MCF 10A (cell line): ENCODE data around the gene DNLZ. TPM values are rescaled to one million over a fixed set of nuclear protein-coding genes. Genes with fewer than 3 reads are reported as not detected.

Source experiments
- BruUV-seq: library from RNA; stranded (reverse); fragments of 400-500 nt; replicated peaks from 2 replicates; lab custom pipeline; 2021; lab: Mats Ljungman, UMichigan
- CTCF ChIA-PET: fragments of 300-600 bp; sonication (Branson Sonifier 250); formaldehyde crosslinking; extraction: SDS; loops from one replicate; lab custom pipeline; 2021; ENCODE audit warnings: antibody characterized with exemption, inconsistent platforms; lab: Yijun Ruan, JAX
- POLR2A ChIA-PET: fragments of 300-600, 350-650 bp; sonication (Branson Sonifier 250); formaldehyde crosslinking; extraction: SDS; loops from one replicate; lab custom pipeline; 2020; ENCODE audit warnings: antibody characterized with exemption, inconsistent platforms; lab: Yijun Ruan, JAX
- DNase-seq: peaks from one replicate; pipeline ENCODE4 v3.0.0-alpha.2; 2018; ENCODE audit not compliant: unreplicated experiment
- H3K27ac Mint-ChIP-seq: one replicate; pipeline ENCODE4 v1.8.0; 2022; ENCODE audit warnings: mild to moderate bottlenecking, low read depth, mixed read lengths; ENCODE audit not compliant: unreplicated experiment
- H3K27me3 Mint-ChIP-seq: one replicate; pipeline ENCODE4 v1.8.0; 2022; ENCODE audit warnings: mixed read lengths; ENCODE audit not compliant: insufficient read depth, unreplicated experiment
- H3K36me3 Mint-ChIP-seq: one replicate; pipeline ENCODE4 v1.8.0; 2022; ENCODE audit warnings: mild to moderate bottlenecking, moderate library complexity, mixed read lengths; ENCODE audit not compliant: insufficient read depth, unreplicated experiment
- H3K4me1 Mint-ChIP-seq: one replicate; pipeline ENCODE4 v1.8.0; 2022; ENCODE audit warnings: mixed read lengths; ENCODE audit not compliant: insufficient read depth, unreplicated experiment
- H3K4me3 Mint-ChIP-seq: one replicate; pipeline ENCODE4 v1.8.0; 2022; ENCODE audit warnings: mild to moderate bottlenecking, moderate library complexity, mixed read lengths; ENCODE audit not compliant: unreplicated experiment
- H3K9me3 Mint-ChIP-seq: one replicate; pipeline ENCODE4 v1.8.0; 2022; ENCODE audit warnings: mixed read lengths; ENCODE audit not compliant: unreplicated experiment
- intact Hi-C: fragments of 100-400 bp; cut with micrococcal nuclease; formaldehyde crosslinking; loops from 2 replicates; pipeline ENCODE4 v1.14.1; 2022
- total RNA-seq: library from RNA; stranded (reverse); gene quantifications from 2 replicates; pipeline ENCODE4 v1.2.3, GENCODE V29; 2022
- TF ChIP-seq, protein P1 (sequence below): fragments of 200-600 bp; IDR thresholded peaks from one replicate; pipeline ENCODE4 v1.8.0; 2022; ENCODE audit warnings: antibody characterized with exemption, mild to moderate bottlenecking; ENCODE audit not compliant: unreplicated experiment

The DNLZ gene
- total RNA-seq, 1 experiment from 2014 or later: 30.5 TPM

DNA sequence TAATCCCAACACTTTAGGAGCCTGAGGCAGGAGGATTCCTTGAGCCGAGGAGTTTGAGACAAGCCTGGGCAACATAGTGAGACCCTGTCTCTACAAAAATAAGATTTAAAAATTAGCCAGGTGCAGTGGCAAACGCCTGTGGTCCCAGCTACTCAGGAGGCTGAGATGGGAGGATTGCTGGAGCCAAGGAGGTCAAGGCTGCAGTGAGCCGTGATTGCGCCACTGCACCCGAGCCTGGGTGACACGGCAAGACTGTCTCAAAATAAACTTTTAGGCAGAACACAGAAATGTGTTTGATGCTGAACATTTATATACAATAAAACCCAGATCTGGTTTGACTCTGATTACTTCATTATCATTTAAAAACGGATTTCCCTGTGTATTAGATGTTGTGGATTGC lies 41.9 kb upstream of the DNLZ start:
- Mint-ChIP-seq H3K36me3 (peaks cover 58% of the 10 kb centered on the region), H3K4me3 (no peak overlapping the region), H3K27me3 (no peaks in the 10 kb centered on the region), H3K27ac (no peak overlapping the region), H3K4me1 (peaks cover 7% of the 10 kb centered on the region), H3K9me3 (no peaks in the 10 kb centered on the region)
- BruUV-seq: no TSS peak
- CTCF ChIA-PET: no interaction called here
- TF ChIP-seq, protein P1, sequence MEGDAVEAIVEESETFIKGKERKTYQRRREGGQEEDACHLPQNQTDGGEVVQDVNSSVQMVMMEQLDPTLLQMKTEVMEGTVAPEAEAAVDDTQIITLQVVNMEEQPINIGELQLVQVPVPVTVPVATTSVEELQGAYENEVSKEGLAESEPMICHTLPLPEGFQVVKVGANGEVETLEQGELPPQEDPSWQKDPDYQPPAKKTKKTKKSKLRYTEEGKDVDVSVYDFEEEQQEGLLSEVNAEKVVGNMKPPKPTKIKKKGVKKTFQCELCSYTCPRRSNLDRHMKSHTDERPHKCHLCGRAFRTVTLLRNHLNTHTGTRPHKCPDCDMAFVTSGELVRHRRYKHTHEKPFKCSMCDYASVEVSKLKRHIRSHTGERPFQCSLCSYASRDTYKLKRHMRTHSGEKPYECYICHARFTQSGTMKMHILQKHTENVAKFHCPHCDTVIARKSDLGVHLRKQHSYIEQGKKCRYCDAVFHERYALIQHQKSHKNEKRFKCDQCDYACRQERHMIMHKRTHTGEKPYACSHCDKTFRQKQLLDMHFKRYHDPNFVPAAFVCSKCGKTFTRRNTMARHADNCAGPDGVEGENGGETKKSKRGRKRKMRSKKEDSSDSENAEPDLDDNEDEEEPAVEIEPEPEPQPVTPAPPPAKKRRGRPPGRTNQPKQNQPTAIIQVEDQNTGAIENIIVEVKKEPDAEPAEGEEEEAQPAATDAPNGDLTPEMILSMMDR: no peak
- DNase-seq: no peak
- intact Hi-C loops: no loop called here
- POLR2A ChIA-PET: no interaction called here

DNA sequence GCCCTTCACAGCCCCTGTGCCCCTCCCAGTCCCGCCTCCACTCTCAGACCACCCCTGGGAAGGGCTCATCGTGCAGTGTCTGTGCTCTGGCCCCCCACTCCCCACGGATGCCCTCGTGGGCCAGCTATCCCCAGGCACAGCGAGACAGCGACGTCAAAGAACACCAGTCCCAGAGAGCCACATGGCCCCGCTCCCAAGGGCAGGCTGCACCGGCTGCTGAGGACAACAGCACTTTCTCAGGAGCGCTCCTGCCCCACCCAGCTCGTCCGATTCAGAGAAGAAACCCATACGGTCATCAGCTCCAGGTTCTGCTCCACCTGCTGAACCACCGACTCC lies 41.2 kb upstream of the DNLZ start:
- CTCF ChIA-PET: no interaction called here
- POLR2A ChIA-PET: no interaction called here
- peaks cover 58% of the 10 kb centered on the region for H3K36me3 Mint-ChIP-seq
- no peak overlapping the region for H3K4me3 Mint-ChIP-seq
- H3K27ac Mint-ChIP-seq: no peak overlapping the region
- intact Hi-C loops: no loop called here
- H3K27me3 Mint-ChIP-seq: no peaks in the 10 kb centered on the region
- H3K9me3 Mint-ChIP-seq: no peaks in the 10 kb centered on the region
- BruUV-seq: no TSS peak
- DNase-seq: no peak
- H3K4me1 Mint-ChIP-seq: peaks cover 7% of the 10 kb centered on the region
- TF ChIP-seq, protein P1: no peak

DNA sequence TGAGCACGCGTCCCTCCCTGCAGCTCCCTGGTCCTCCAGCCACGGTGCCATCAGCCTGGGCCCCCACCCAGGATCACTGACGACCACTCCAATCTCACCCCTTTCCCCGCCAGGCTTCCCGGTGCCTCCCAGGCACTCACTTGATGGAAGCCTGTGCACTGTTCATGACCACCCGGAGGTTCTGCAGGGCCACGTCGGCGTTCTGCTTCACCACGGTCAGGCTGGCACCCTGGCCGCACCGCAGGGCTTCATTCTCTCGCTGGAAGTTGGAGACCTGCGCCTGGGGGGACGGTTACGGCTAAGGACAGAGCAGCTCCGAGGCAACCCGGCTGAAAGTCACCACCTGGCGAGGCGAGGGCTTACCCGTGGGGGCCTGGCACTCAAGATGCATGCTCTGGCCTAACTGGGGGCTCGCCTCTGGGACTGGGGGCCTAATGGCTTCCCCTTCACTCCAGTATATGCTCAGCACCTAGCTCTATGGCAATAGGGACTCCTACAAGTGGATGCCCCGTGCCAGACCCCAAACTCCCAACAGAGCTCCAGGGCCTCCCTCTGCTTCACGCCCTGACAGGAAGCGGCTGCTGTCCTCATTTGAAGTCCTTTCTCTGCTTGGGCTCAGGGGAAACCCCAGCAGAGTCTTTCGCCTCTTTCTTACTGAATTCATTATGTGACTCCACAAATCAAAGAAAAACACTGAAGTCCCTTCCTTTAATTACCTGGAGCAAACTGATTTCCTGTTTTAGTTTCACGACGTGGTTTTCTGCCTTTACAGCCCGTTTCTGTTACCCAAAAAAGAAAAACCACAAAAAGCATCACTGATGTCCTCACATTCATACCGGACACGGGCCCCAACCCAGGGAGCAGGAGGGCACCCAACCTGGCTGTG lies 40.6 kb upstream of the DNLZ start:
- no peaks in the 10 kb centered on the region for H3K27me3 Mint-ChIP-seq
- no peaks in the 10 kb centered on the region for H3K9me3 Mint-ChIP-seq
- CTCF ChIA-PET: no interaction called here
- H3K36me3 Mint-ChIP-seq: peaks cover 58% of the 10 kb centered on the region
- TF ChIP-seq, protein P1: no peak
- intact Hi-C loops: no loop called here
- H3K27ac Mint-ChIP-seq: no peak overlapping the region
- POLR2A ChIA-PET: no interaction called here
- peaks cover 7% of the 10 kb centered on the region for H3K4me1 Mint-ChIP-seq
- no peak for DNase-seq
- BruUV-seq: no TSS peak
- no peak overlapping the region for H3K4me3 Mint-ChIP-seq

DNA sequence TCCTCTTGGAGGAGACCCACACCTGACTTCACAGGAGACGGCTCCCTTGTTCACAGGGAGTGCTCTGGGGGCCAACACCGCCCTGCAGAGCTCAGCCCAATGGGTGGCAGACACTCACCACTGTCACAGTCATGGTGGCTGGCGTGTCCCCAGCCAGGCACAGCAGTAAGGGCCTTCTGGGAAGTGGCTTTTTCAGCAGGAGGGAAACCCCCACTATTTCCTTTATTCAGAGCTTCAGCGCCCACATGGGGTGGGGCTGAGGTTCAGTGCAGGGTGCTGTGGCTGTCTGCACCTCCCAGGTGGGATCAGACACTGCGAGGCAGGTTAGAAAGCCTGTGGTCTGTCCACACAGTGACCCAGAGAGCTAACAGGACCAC lies 40.0 kb upstream of the DNLZ start:
- no peaks in the 10 kb centered on the region for H3K9me3 Mint-ChIP-seq
- TF ChIP-seq, protein P1: no peak
- H3K4me1 Mint-ChIP-seq: peaks cover 1% of the 10 kb centered on the region
- H3K27me3 Mint-ChIP-seq: no peaks in the 10 kb centered on the region
- intact Hi-C loops: no loop called here
- ChIA-PET CTCF (no interaction called here), POLR2A (interaction anchor here (0.6 kb wide), 1 partner anchor 34 kb away, joined by 3 read pairs; no protein-coding TSS in a partner anchor)
- H3K27ac Mint-ChIP-seq: no peak overlapping the region
- peaks cover 58% of the 10 kb centered on the region for H3K36me3 Mint-ChIP-seq
- H3K4me3 Mint-ChIP-seq: no peak overlapping the region
- no TSS peak for BruUV-seq
- DNase-seq: no peak
